T1000 (cell line): ENCODE data around the gene RAB5B.
A peak's percentile ranks its signal among the peaks of the same experiment; 100 is the strongest.

ENCODE experiments used
- DNase-seq: peaks from one replicate; lab custom pipeline; 2025; ENCODE audit warnings: mixed read lengths; lab: John Stamatoyannopoulos, UW

RAB5B gene

GRCh38 chr12:55973599-55974307 is at the start of gene RAB5B:
RAB5B (plus strand) TSS chr12:55974078; CDS start chr12:55986961, 12,883 bp downstream.
- peak; percentile 100 for DNase-seq

GRCh38 chr12:55925371-55925770 is 48.5 kb upstream of the RAB5B start:
- no peak for DNase-seq

- no peak for DNase-seq
Observed at GRCh38 chr12:55925870-55926737, 47.8 kb upstream of the RAB5B start.

GRCh38 chr12:55926738-55927587 is 46.9 kb upstream of the RAB5B start:
- DNase-seq, result peak; percentile 86

GRCh38 chr12:55927588-55928502 is 46.0 kb upstream of the RAB5B start, which contains the start of gene PYM1:
PYM1 (minus strand) TSS chr12:55927894; CDS start chr12:55927761, 133 bp downstream.
- DNase-seq, result peak; percentile 60

GRCh38 chr12:55929306-55929791 is 44.5 kb upstream of the RAB5B start:
- DNase-seq, result no peak

GRCh38 chr12:55930771-55931316 is 43.0 kb upstream of the RAB5B start, which contains the start of gene DGKA:
DGKA (plus strand) TSS chr12:55931162; CDS start chr12:55936504, 5,342 bp downstream.
- DNase-seq, result no peak

GRCh38 chr12:55931317-55931779 is 42.5 kb upstream of the RAB5B start:
- no peak for DNase-seq

GRCh38 chr12:55931780-55932550 is 41.9 kb upstream of the RAB5B start:
- no peak for DNase-seq

- no peak for DNase-seq
Observed at GRCh38 chr12:55932551-55932910, 41.3 kb upstream of the RAB5B start.

- peak; percentile 33 for DNase-seq
Observed at GRCh38 chr12:55933169-55933798, 40.6 kb upstream of the RAB5B start.

- no peak for DNase-seq
Observed at GRCh38 chr12:55933799-55934742, 39.8 kb upstream of the RAB5B start.

- no peak for DNase-seq
Observed at GRCh38 chr12:55934773-55935172, 39.1 kb upstream of the RAB5B start.

GRCh38 chr12:55935738-55936151 is 38.1 kb upstream of the RAB5B start:
- no peak for DNase-seq

- no peak for DNase-seq
Observed at GRCh38 chr12:55937981-55938380, 35.9 kb upstream of the RAB5B start.

GRCh38 chr12:55938826-55939501 is 34.9 kb upstream of the RAB5B start:
- no peak for DNase-seq

GRCh38 chr12:55940065-55940732 is 33.7 kb upstream of the RAB5B start:
- DNase-seq, result peak; percentile 74
